GM19397 (cell line): Measurements from ENCODE around the gene CLDND2.

Experiments used
- ATAC-seq: cut with Tn5 transposase; IDR thresholded peaks from one replicate; pipeline ENCODE4 v1.9.1; 2021; ENCODE audit warnings: mild to moderate bottlenecking, moderate library complexity; ENCODE audit not compliant: unreplicated experiment

CLDND2 gene

DNA sequence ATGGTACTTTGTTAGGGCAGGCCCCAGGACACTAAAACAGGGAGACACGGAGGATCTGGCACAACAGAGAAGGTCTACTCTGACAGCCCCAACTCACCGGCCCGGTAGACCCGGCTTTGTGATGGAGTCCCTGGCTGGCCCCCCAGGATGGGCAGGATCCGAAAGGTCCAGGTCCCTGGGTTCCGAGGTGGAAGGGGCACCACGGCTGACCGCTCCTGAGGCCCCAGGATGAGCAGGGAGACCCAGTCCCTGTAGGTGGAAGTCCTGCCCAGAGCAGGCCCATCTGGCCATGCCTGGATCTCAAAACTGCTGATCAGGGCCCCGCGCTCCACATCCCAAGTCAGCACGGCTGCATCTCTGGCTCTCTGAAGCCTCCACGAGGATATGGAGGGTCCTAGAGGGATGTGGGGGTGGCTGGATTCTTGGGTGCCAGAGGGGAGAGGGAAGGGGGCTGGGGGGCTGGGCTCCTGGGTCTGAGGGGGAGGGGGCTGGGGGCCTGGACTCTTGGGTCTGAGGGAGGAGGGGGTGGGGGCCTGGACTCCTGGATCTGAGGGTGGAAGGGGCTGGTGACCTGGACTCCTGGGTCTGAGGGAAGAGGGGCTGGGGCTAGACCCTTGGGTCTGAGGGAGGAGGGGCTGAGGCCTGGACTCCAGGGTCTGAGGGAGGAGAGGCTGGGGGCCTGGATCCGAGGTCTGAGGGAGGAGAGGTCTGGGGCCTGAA, 31.5 kb downstream of the CLDND2 start:
- no peak for ATAC-seq

DNA sequence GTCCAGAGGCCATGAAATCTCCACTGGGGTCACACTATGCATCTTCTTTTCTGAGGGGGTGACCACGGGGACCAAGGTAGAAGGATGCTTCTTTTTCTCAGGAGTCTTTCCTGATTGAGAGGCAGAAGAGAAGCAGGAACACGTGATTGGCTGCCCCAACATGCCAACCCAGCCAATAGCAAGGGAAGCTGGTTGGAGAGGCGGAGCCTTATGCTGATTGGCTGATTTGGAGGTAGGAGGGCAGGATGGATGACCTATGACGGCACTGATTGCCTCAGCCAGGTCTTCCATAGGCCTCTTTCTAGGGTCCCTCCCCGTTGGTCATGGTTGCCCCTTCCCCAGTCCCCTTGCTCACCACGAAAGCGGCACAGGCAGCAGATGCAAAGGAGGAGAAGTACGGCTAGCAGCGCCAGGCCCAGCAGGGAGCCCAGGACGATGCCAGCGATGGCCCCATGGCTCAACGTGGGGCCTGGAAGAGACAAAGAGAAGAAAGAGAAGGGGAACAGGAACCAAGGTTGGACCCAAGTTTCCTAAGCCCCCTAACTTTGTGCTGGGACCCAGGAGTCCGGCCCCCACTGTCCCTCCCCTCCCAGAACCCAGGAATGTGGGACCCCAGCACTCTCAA, 34.9 kb downstream of the CLDND2 start:
- no peak for ATAC-seq

DNA sequence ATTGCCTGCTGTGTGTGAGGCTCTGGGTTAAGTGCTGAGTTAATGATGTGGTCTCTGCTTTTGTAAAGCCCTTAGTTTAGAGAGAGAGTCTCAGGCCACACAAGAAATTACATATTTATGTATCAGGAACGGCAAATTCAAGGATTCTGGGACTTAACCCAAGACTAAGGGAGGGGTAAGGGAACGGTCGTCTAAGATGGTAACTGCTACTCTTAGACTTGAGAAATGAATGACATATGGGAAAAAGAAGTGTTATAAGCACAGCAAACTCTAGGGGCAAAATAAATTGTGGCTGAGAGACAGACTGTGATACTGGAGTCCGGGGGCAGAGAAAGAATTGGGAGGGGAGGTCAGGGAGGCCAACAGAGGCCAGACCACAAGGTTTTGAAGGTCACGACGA, 37.1 kb downstream of the CLDND2 start:
- no peak for ATAC-seq

DNA sequence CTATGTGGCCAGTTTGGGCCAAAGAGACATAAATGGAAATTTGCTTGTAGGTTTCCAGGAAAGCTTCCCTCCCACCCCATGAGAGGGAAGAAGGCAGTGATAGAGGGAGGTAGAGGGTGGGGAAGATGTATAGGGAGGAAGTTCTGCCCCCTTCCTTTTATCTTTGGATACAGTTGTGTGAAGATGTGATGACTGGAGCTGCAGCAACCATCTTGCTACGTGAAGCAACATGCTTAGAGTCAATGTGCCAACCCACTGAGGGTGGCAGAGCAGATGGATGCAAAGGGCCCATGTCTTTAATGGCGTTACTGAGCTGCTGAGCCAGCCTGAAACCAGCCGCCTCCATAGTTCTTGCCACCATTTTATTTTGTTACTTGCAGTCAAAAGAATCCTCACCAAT, 37.6 kb downstream of the CLDND2 start:
- no peak for ATAC-seq

DNA sequence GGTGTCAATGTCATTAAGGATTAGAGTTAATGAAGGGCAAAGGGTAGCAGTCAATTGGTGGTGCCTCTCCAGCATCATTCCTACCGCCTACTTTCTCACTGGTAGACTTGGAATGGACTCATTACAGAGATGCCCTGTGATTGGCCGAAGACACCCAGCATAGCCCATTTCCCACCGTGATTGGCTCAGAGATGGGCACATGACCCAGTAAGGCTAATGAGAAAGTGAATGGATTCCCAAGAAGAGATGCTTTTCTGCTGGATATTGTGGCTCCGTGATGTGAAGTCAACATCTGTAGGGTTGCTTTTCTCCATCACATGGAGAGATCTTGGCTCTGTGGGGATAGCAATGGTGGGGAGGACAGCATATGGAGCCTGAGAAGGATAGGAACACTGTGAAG, 38.4 kb downstream of the CLDND2 start:
- ATAC-seq = no peak

DNA sequence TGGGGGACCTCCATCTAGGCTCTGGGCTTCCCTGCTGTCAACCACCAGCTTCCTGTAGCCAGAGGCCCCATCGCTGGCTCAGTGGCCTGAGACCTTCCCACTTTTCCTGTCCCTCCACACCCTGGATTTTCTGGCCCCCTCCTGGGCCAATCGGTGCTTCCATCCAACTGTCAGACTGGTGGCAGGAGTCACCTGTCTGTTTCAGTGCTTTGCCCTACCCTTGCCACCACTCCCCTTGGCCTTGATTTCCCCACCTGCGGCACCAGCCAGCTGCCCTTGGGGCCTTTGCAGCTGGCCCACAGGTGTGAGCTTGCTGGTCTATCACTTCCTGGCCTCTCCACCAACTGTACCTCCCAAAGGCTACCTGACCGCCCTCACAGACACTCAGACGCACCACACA, 39.4 kb downstream of the CLDND2 start:
- ATAC-seq = no peak

DNA sequence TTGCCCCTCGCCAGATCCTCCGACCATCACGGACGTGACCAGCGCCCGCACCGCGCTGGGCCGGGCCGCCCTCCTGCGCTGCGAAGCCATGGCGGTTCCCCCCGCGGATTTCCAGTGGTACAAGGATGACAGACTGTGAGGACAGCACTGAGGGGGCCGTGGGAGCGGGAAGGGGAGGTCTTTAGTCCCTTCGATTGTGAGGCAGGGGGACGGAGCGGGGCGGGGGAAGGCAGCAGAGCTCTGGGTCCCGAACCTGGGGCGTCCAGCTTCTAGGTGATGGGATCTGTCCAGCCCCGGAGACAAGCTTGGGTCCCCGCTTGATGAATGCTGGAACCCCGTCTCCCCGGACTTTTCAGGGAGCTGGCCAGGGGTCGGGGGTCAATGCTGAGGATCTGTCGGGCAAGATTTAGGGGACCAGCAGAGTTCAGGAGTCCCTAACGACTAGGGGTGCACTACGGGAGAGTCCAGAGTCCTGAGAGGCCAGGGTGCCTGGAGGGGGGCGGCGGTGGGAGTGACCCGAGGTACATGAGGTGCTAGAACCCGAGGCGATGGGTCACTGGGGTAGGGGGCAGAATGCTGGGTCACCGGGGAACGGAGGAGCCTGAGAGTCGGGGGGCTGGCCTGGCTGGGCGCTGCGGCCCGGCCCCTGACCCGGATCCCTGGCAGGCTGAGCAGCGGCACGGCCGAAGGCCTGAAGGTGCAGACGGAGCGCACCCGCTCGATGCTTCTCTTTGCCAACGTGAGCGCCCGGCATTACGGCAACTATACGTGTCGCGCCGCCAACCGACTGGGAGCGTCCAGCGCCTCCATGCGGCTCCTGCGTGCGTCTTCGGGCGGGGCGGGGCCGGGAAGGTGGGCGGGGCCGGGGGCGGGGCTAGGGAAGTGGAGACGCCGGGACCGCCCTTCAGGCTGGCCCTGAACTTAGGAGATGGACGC, 41.5 kb downstream of the CLDND2 start:
- no peak for ATAC-seq

DNA sequence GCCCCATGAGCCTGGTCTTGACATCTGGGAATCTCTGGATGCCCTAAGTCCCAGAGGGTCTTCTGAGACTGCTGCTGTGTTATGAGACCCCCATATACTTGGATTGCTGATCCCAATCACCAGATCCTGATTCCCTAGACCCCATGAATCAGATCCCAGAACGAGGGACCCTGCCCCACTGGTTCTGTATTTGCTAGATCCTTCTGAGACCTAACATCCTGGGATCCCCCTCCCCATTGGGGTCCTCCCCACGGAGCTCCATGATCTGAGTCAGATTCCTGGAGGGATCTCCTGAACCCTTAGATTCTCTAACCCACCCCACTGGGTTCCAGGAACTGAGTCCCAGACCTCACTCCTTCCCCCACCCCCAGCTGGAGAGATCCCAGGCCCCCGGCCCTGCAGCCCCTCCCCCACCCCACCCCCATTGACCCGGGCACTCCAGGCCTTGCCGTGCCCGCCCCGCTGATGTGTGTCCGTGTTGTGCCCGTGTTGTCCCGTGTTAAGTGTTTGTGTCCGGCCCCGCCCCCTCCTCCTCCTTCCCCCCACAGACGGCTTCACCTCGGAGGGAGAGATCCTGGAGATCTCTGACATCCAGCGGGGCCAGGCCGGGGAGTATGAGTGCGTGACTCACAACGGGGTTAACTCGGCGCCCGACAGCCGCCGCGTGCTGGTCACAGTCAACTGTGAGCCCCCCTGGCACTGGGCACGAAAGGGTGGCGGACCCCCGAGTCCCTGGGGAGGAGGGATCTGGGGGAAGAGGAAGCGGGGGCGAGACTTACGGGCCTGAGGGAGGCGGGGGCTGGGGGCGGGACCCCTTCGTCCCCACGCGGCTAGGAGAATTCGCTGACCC, 42.4 kb downstream of the CLDND2 start:
- no peak for ATAC-seq

DNA sequence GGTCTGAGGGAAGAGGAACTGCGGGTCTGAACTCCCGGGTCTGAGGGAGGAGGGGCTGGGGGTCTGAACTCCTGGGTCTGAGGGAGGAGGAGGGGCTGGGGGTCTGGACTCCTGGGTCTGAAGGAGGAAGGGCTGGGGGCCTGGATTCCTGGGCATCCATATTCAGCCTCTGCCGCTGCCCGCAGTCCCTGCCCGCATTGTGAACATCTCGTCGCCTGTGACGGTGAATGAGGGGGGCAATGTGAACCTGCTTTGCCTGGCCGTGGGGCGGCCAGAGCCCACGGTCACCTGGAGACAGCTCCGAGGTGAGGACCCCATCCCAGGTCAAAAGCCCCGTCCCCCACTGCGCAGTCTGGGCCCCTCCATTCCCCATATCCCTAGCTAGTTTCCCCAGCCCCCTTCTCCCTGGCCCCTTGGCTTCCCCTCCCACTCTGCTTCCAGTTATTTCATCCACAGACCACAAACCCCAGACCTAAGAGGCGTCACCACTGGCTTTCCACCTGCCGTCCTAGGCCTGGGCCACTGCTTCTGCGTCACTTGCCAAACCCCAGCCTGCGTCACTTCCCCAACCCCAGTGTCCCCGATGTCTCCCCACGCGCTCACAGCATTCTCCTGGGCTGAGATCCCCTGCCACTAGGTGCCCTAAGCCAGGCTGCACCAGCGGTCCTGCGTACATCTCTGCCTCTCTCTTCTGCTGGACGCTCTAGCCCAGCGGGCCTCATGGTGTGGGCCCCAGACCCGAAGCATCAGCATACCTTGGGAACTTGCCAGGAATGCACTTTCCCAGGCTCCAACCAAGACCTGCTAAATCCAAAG, 43.4 kb downstream of the CLDND2 start:
- ATAC-seq = no peak

DNA sequence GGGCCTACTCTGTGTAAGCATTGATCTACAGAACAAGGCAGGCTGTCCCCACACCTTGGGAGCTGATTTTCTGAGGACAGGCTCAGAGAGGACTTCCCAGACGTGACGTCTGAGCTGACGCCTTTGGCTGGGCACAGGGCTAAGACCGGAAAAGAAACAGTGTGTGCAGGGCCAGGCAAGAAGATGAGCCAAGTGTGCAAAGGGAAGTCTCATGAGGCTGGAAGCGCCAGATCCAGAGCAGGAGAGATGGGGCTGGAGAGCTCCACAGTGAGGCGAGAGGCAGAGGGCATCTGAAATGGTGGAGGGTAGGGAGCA, 44.7 kb downstream of the CLDND2 start:
- no peak for ATAC-seq

DNA sequence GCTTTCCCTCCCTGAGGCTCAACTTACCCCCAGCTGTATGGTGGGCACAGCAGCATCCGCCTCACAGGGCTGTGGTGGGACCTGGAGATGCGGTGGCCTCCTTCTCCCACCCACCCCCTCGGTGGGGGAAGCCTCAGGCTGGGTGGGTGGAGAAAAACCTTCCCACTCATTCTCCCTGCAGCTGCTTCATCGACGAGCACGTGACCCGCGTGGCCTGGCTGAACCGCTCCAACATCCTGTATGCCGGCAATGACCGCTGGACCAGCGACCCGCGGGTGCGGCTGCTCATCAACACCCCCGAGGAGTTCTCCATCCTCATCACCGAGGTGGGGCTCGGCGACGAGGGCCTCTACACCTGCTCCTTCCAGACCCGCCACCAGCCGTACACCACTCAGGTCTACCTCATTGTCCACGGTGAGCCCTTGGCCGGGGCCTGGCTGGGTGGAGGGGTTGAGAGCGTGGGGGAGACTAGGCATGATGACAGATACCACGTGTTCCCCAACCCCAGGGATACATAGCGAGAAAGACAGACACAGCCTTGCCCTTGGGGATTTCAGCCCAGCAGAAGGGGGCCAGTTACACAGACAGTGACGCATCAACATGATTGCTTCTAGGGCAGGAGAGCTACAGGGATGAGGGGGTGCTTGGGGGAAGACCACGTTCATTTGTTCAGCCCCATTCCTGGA, 45.2 kb downstream of the CLDND2 start:
- ATAC-seq = no peak

DNA sequence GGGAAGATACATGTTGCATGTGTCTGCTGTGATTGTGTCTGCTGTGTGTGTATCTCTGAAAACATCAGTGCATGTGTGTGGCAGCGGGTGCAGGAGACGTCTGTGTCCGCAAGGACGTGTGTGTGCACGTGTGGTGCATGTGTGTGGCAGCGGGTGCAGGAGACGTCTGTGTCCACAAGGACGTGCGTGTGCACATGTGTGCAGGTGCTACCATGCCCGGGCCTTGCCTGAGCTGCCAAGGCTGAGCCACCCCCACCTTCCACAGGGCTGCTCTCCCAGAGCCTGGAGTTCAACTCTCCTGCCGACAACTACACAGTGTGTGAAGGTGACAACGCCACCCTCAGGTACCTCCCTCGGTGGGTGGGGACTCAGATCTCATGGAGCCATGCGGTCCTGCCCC, 47.0 kb downstream of the CLDND2 start:
- no peak for ATAC-seq

DNA sequence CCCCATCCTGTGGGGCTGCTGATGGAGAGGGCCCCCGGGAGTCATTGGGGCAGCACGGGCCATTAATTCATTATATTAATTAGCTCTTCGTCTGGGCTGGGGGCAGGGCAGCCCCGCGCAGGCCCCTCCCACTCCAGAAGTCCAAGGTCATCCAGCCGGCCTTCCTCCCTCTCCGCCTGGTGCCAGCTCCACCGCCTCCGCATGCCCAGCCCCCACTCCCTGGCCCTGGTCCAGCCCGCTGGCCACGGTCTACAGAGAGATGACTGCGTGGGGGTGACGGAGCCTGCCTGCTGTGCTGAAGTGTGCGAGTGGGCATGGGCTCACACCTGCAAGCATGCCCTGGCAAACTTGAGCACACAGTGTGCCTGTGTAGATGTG, 48.5 kb downstream of the CLDND2 start:
- no peak for ATAC-seq

DNA sequence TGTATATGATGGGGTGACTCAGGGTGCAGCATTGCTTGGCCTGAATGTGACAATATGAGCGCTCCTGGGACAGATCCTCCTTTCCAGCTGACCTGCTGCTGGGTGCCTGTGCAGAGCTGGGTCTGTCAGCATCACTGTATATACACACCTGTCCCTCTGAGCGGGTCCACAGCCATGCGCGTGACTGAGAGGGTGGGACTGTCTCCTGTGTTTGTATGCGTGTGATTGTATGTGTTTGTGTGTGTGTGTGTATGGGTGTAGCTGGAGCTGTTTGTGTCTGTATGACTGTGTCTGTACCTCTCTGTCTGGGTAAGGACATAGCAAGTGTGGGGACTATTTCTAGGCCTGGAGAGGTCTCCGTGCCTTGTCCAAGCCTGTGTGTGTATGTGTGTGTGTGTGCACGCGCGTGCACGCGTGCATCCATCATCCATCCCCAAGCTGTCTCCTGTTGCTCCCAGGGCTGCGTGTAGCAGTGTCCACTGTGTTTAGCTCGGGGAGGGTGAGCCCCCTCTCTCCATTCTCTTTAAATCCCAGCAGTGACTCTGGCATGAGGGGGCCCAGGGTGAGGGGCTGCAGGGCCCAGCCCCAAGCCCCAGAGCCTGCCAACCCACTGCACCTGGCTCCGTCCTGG, 49.0 kb downstream of the CLDND2 start:
- ATAC-seq = no peak

DNA sequence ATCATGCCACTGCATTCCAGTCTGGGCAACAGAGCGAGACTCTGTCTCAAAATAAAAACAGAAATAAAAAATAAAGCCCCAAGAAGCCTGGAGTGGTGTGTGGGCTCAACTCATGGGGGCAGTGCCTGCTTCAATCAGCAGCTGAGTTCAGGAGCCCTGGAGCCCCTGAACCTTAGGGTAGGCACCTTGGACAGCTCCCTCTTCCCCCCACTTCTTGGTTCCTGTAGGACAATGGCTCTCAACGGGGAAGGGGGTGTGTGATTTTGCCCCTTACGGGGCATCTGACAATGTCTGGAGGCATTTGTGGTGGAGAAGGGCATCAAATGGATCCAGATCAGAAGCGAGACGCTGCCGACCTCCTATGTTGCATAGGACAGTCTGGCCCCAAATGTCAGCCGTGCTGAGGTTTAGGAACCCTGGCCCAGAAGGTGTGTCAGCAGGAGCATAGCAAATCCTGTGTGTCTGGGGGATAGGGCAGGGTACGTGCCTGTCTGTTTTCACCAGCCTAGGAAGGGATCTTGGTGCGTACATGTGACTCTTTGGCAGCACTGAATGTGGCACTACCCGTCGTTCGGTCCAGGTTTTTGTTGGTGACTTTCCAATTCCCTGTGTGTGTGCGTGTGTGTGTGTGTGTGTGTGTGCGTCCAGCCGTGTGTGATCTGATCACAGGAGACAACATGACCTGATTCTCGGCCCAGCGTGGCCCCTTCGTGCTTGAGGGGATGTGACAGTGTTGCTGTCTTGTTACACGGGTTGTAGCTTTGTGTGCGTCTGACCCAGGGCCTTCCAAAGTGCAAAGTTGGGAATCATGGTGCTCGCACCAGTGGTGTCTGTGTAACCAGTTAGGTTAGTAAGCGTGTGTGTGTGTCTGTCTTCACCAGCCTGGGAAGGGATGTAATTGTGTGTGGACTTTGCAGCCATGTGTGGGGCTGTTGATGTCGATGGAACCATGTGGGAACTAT, 49.8 kb downstream of the CLDND2 start:
- no peak for ATAC-seq

DNA sequence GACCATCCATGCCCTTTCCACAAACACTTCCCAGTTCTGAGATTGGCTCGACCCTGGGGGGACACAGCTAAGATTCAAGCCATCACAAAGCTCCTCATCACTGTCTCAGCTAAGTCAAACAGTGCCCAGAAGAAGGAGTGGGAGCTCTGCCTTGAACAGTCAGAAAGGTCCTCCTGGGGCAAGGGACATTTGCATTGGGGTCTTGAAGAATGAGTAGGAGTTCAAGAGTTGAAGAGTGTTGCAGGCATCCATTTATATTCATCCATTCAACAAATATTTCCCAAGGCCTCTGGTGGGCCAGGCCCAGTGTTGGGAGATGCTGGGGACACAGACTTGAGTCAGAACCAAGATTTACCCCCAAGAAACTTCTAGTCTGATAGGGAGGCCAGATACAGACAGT, 50.8 kb downstream of the CLDND2 start:
- no peak for ATAC-seq

DNA sequence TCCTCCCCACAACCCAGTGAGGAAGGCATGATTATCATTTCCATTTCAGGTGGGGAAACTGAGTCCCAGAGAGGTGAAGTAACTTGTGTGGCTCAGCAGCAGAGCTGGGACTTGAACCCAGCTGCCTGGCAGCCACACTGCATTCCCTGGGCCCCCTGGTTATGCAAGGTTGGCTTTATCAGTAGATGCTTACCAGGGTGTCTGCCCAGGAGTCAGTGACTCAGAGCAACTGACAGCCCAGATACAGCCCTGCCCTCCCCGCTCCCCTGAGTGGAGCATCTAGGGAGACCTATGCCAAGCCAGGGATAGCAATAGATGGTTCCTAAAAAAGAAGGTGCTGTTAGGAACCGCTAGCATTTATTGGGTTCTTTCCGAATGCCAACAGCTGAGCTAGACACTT, 51.4 kb downstream of the CLDND2 start:
- ATAC-seq = no peak
